Neural cell (in vitro differentiated cells): ENCODE measurements around the gene RADX.
"Not testable (repeated sequence)": the region's sequence is repeated elsewhere in the genome, so short reads cannot be mapped to it uniquely, and the experiment has no call there.

Experiments used
- EP300 ChIP-seq: fragments of 450-650 bp; conservative IDR thresholded peaks from 2 replicates; pipeline ENCODE4 v1.6.1; 2014; ENCODE audit warnings: antibody characterized with exemption, mild to moderate bottlenecking, moderate library complexity; ENCODE audit not compliant: poor library complexity, severe bottlenecking
- POLR2AphosphoS5 ChIP-seq: IDR thresholded peaks from 2 replicates; pipeline ENCODE4 v1.6.1; 2012

GRCh38 chrX:106653625-106654024 lies 41.8 kb downstream of the RADX start:
- TF ChIP-seq EP300, POLR2AphosphoS5: not testable (repeated sequence)
